Esophagus squamous epithelium (tissue), 4 donors: Measurements from ENCODE around the gene KATNAL1.

Source experiments
- CTCF ChIP-seq, 6 experiments: fragments of 450-650 bp in 4 of 6; fragments of 200-600 bp in 2 of 6; sonication (generic) in 2 of 6; IDR thresholded peaks; one replicate each; pipeline ENCODE4 v1.5.1; 2016 to 2019; ENCODE audit warnings: antibody characterized with exemption in 6 of 6, mild to moderate bottlenecking in 4 of 6, moderate library complexity in 4 of 6
- POLR2A ChIP-seq, 4 donors: fragments of 450-650 bp; IDR thresholded peaks; one replicate each; pipeline ENCODE4 v1.6.1; 2017; ENCODE audit warnings: antibody characterized with exemption in 4 of 4, mild to moderate bottlenecking in 4 of 4, moderate library complexity in 3 of 4

GRCh38 chr13:30247406-30247805 is 59.9 kb downstream of the KATNAL1 start:
- TF ChIP-seq CTCF (IDR thresholded peaks at IDR 0.05) (no peak), POLR2A (IDR thresholded peaks at IDR 0.05) (no peak)
